Glutamatergic neuron (in vitro differentiated cells): ENCODE results near the gene RAB31. TPM values are rescaled to one million over a fixed set of nuclear protein-coding genes. Genes with fewer than 3 reads are reported as not detected.

Experiments used
- DNase-seq: peaks from one replicate; pipeline ENCODE4 v3.0.0; 2022
- H3K27ac Mint-ChIP-seq: one replicate; pipeline ENCODE4 v1.8.0; 2020; ENCODE audit warnings: mild to moderate bottlenecking, mixed read lengths, inconsistent platforms; ENCODE audit not compliant: unreplicated experiment
- H3K27me3 Mint-ChIP-seq: one replicate; pipeline ENCODE4 v1.8.0; 2020; ENCODE audit warnings: mild to moderate bottlenecking, moderate library complexity, mixed read lengths, inconsistent platforms; ENCODE audit not compliant: unreplicated experiment
- H3K36me3 Mint-ChIP-seq: one replicate; pipeline ENCODE4 v1.8.0; 2020; ENCODE audit warnings: mild to moderate bottlenecking, mixed read lengths, inconsistent platforms; ENCODE audit not compliant: unreplicated experiment
- H3K4me1 Mint-ChIP-seq: one replicate; pipeline ENCODE4 v1.8.0; 2020; ENCODE audit warnings: mild to moderate bottlenecking, low read depth, mixed read lengths, inconsistent platforms; ENCODE audit not compliant: unreplicated experiment
- H3K4me3 Mint-ChIP-seq: one replicate; pipeline ENCODE4 v1.8.0; 2020; ENCODE audit warnings: mild to moderate bottlenecking, mixed read lengths, inconsistent platforms; ENCODE audit not compliant: unreplicated experiment
- H3K9me3 Mint-ChIP-seq: one replicate; pipeline ENCODE4 v1.8.0; 2020; ENCODE audit warnings: mild to moderate bottlenecking, moderate library complexity, mixed read lengths, inconsistent platforms; ENCODE audit not compliant: unreplicated experiment
- total RNA-seq: library from RNA; stranded (reverse); fragmentation: NEBNext Ultra II Directional; extraction: Animal tissue kit (Norgen Biotek cat#: 25700); gene quantifications from one replicate; pipeline ENCODE4 v1.2.1, GENCODE V29; 2021; ENCODE audit not compliant: unreplicated experiment
- TF ChIP-seq, protein P1 (sequence below): fragments of 200-600 bp; sonication (generic); IDR thresholded peaks from one replicate; pipeline ENCODE4 v1.5.0; 2021; ENCODE audit not compliant: partially characterized antibody, unreplicated experiment

Gene RAB31
- total RNA-seq, 1 donor from 2014 or later, result 4.1 TPM

DNA sequence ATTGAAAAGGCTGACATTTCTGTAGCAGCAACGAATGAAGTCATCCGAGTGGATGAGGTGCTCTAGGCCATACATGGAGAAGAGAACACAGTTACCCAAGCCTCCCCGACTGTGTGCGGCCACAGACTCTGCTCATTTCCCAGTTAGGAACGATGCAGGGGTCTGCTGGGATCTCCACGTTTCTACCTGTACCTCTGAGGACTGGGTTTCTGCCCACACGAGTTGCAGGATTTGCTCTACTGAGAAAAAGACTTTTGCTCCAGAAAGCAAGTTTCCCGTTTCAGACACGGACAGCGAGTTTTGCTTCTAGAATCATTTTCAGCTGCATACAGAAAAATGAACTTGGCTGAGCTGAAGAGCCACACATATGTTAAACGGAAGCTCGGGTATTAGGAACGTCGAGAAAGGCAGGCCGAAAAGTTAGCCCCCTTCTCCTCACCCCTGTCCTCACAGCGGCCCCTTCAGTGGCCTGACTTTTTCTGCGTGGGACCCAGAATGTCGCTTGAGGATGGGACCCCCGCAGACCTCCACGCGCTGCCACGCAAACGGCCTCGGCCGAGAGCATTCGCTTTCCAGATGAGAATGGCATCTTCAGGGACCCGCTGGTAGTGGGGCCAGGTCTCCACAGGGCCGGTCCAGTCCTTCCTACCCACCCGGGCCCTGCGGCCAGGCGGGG lies 582 bp upstream of the RAB31 start:
- Mint-ChIP-seq H3K9me3 (no peaks in the 10 kb centered on the region), H3K4me1 (no peaks in the 10 kb centered on the region), H3K4me3 (peak overlapping the region; percentile 82), H3K36me3 (no peaks in the 10 kb centered on the region), H3K27me3 (peaks cover 15% of the 10 kb centered on the region), H3K27ac (no peak overlapping the region)
- TF ChIP-seq, protein P1, sequence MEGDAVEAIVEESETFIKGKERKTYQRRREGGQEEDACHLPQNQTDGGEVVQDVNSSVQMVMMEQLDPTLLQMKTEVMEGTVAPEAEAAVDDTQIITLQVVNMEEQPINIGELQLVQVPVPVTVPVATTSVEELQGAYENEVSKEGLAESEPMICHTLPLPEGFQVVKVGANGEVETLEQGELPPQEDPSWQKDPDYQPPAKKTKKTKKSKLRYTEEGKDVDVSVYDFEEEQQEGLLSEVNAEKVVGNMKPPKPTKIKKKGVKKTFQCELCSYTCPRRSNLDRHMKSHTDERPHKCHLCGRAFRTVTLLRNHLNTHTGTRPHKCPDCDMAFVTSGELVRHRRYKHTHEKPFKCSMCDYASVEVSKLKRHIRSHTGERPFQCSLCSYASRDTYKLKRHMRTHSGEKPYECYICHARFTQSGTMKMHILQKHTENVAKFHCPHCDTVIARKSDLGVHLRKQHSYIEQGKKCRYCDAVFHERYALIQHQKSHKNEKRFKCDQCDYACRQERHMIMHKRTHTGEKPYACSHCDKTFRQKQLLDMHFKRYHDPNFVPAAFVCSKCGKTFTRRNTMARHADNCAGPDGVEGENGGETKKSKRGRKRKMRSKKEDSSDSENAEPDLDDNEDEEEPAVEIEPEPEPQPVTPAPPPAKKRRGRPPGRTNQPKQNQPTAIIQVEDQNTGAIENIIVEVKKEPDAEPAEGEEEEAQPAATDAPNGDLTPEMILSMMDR, result no peak
- no peak for DNase-seq

DNA sequence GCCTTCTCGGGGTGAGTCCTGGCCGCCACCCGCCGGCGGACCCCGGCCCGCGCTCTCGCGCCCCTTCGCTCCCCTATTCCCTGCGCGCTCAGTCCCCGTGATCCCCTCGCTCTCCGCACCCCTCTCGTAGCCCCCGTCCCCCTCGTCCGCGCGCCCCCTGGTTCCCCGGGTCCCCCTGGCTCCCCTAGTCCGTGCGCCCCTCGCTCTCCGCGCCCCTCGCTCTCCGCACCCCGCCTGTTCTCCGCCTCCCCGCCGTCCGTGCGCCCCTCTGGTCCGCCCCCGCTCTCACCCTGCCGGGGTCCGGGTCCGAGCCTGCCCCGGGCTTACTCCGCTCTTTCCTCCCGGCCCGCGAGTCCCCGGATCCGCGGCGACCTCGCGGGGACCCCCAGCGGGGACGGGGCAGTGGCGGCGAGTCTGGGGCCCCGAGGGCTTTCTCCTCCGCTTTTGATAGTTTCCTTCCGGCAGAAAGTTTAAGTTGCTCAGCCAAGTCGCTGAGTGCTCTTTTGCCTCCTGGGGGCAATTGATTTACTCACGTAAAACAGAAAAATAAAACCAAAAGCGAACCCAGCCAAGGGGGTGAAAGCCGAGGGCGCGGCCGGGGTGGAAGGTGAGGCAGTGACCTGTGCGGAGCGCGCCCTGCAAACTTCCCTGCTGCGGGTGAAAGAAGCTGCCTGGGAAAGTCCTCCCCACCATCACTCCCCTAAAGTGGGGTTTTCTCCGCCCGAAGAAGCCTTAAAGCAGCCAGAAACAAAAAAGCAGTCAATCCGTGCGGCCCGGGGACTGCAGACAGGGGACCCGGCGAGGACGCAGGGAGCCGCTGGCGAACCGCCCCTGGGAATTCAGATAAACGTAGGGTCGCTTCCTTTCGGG lies 568 bp downstream of the RAB31 start:
- TF ChIP-seq, protein P1, result no peak
- Mint-ChIP-seq H3K27me3 (peaks cover 15% of the 10 kb centered on the region), H3K27ac (no peak overlapping the region)

DNA sequence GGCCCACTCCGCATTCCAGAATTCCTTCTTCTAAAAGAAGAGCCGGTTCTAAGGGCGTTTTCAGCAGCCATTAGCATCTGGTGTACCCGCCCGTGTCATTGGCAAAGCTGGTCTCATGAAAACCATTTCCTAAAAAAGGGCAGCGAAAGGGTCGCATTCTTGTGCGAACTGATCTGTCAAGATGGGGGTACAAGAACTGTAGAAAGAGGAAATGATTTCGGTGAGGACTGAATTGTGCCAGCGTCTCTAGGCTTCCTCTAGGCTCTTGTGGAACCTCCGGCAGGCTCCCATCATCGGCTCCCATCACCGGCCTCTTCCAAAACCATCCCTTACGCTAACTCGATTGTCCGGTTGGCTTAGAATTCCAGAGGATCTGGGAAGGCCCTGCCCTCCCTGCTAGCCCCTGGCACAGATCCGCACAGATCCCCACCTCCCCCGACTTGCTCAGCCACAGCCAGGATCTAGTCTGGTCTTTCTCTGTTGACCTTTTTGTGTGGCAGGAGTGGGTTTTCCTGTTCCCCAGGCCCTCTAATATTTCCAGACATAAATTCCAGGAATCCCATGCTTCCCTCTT lies 1.3 kb downstream of the RAB31 start:
- H3K27ac Mint-ChIP-seq, result no peak overlapping the region
- H3K36me3 Mint-ChIP-seq, result no peaks in the 10 kb centered on the region
- H3K4me1 Mint-ChIP-seq, result peaks cover 3% of the 10 kb centered on the region
- H3K9me3 Mint-ChIP-seq, result peaks cover 3% of the 10 kb centered on the region
- H3K27me3 Mint-ChIP-seq, result peaks cover 15% of the 10 kb centered on the region
- DNase-seq, result no peak
- peak overlapping the region; percentile 83 for H3K4me3 Mint-ChIP-seq
- TF ChIP-seq, protein P1, result no peak

More for the DNA sequence above, 568 bp downstream of the RAB31 start:
- Mint-ChIP-seq H3K4me3 (peak overlapping the region; percentile 83), H3K9me3 (peaks cover 3% of the 10 kb centered on the region), H3K4me1 (peaks cover 3% of the 10 kb centered on the region), H3K36me3 (no peaks in the 10 kb centered on the region)
- peak; percentile 20 for DNase-seq

DNA sequence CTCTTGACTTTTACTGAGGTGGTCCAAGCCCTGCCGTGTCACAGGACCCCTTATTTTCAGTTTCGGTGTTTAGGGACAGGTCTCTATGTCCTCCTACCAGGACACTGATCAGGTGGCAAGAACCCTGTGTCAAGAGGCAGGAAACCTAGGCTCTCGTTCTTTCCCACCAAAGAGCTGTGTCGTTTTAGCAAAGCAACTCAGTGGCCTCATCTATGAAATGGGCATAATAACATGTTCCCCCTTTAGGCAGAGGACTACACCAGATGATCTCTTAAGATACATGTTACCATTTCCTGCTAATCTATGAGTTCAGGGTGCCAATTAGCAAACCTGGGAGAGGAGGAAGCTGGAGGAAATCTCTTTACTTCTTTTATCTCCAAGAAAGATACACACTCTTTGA lies 1.9 kb downstream of the RAB31 start:
- no peak overlapping the region for H3K4me3 Mint-ChIP-seq
- no peak overlapping the region for H3K27ac Mint-ChIP-seq
- peaks cover 5% of the 10 kb centered on the region for H3K4me1 Mint-ChIP-seq
- H3K27me3 Mint-ChIP-seq, result peaks cover 15% of the 10 kb centered on the region
- DNase-seq, result no peak
- TF ChIP-seq, protein P1, result no peak
- no peaks in the 10 kb centered on the region for H3K36me3 Mint-ChIP-seq
- H3K9me3 Mint-ChIP-seq, result peaks cover 6% of the 10 kb centered on the region
